PC-9 (cell line): Measurements from ENCODE around the gene DDAH2.

ENCODE experiments used
- EZH2 ChIP-seq: fragments of 200-600 bp; sonication (generic); IDR thresholded peaks from 2 replicates; pipeline ENCODE4 v1.8.0; 2017; ENCODE audit warnings: antibody characterized with exemption, low read depth
- TF ChIP-seq, protein P1 (sequence below): fragments of 200-600 bp; sonication (generic); conservative IDR thresholded peaks from 2 replicates; pipeline ENCODE4 v1.6.1; 2017; ENCODE audit warnings: mixed run types, antibody characterized with exemption, mild to moderate bottlenecking, moderate library complexity

- TF ChIP-seq, protein P1, sequence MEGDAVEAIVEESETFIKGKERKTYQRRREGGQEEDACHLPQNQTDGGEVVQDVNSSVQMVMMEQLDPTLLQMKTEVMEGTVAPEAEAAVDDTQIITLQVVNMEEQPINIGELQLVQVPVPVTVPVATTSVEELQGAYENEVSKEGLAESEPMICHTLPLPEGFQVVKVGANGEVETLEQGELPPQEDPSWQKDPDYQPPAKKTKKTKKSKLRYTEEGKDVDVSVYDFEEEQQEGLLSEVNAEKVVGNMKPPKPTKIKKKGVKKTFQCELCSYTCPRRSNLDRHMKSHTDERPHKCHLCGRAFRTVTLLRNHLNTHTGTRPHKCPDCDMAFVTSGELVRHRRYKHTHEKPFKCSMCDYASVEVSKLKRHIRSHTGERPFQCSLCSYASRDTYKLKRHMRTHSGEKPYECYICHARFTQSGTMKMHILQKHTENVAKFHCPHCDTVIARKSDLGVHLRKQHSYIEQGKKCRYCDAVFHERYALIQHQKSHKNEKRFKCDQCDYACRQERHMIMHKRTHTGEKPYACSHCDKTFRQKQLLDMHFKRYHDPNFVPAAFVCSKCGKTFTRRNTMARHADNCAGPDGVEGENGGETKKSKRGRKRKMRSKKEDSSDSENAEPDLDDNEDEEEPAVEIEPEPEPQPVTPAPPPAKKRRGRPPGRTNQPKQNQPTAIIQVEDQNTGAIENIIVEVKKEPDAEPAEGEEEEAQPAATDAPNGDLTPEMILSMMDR = no peak
- no peak for TF ChIP-seq EZH2
Observed at GRCh38 chr6:31702405-31702818, 26.7 kb downstream of the DDAH2 start.
